ENCODE results near the gene RFPL2.
A peak's percentile ranks its signal among the peaks of the same experiment; 100 is the strongest.

The RFPL2 gene

DNA sequence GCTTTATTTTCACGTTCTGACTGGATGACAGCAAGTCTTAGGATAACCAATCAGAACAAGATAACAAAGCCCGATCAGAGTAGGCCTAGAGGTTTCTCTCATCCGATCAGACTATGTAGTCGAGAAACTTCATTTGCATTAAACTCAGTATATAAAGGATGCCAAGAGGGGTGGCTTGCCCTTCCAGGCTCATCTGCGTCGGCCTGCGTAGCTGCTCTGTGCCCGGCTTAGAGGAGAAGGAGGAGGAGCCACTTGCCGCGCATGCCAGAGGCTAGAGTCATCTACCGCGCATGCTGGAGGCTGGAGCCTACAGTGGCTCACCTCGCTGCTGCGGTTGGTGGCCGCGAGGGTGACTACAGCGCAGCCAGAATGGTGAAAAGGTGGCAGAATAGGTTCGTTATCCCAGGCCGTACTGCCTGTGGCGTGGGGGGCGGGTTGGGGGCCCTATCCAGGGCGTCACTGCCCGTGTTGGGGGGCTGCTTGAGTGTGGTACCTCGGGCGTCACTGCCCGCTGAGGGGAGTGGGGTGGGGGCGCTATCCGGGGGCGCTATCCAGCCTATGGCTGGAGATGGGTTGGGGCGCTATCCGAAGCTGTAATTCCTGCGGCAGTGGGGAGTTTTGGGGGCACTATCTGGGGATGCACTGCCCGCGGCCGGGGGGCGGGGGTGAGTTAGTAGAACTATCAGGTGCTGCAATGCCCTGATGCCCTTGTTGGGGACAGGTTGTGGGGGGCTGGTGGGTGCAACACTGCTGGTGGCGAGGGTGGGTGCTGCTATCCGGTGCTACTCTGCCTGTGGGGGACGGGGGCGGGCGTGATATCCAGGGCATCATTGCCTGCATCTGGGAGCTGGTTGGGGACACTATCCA is at the start of gene RFPL2:
TSS of gene RFPL2 (minus strand) at position 218 of the 867 bp plus-strand sequence. CDS start 2,622 bp downstream, outside the sequence.
- DNase-seq: no peak

GRCh38 chr22:32249231-32249630 is 44.4 kb upstream of the RFPL2 start:
- no peak for DNase-seq

DNA sequence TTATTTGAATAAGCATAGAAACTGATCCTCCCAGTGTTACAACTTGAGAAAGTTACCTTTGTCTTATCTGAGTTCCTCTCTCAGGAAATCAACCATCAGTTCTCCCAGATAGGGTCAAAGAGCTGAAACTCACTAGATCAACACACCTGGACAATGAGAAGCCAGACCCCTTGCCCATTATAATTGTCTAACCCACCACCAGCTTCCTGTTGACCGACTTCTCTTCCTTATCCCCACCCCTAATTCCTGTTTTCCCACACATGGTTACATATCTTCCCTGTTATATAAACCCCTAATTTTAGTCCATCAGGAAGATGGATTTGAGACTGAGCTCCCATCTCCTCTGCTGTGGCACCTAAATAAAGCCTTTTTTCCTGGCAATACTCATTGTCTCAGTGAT is 43.4 kb upstream of the RFPL2 start:
- DNase-seq: no peak

DNA sequence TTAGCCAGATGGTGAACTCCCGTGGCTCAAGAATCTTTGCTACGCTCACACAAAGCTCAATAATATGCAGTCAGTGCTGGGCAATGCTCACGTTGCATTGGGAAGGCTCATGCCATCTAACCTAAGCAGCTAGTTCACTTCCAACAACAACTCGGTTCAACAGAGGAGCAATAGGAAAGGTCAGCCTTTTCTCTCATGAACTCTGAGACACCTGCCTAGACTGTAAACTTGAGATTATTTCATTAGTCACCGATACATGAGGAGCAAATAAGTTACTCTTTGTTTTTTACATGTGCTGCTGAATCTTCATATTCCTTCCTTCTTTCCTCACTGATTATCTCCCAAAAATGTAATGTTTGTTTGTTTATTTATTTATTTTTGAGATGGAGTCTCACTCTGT is 41.3 kb upstream of the RFPL2 start:
- DNase-seq: no peak

DNA sequence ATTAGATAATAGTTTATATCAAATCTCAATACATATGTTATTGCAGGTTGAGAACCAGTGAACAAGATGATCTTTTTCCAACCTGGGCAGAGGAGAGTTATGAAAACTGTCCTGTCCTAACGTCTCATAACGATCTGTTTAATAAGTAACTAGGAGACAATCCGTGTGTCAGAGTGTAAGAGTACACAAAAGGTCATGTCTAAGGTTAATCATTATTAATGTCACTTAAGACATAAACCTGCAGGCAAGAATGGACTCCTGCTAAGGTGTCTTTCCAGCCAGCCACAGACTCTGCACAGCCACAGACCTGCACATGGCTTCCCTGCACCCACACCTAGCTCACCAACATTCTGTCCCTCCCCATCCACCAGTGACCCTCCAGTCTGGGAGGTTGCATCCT is 40.2 kb upstream of the RFPL2 start:
- DNase-seq: no peak

DNA sequence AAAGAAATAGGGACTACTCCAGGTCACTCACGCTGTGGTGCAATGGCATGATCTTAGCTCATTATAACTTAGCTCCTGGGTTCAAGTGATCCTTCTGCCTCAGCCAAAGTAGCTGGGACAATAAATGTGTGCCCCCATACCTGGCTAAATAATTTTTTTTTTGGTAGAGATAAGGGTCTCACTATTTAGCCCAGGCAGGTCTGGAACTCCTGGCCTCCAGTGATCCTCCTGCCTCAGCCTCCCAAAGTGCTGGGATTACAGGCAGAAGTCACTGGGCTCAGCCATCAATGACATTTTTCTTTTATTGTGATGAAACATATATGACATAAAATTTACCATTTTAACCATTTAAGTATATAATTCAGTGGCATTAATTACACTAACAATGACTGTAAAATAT is 39.7 kb upstream of the RFPL2 start:
- no peak for DNase-seq

GRCh38 chr22:32240461-32240860 is 35.6 kb upstream of the RFPL2 start:
- DNase-seq: no peak

GRCh38 chr22:32237906-32238305 is 33.0 kb upstream of the RFPL2 start:
- DNase-seq: no peak

- DNase-seq: no peak
Observed at GRCh38 chr22:32236970-32237369, 32.1 kb upstream of the RFPL2 start.

GRCh38 chr22:32233091-32233490 is 28.2 kb upstream of the RFPL2 start:
- no peak for DNase-seq

GRCh38 chr22:32232191-32232830 is 27.4 kb upstream of the RFPL2 start:
- DNase-seq: peak; percentile 23

GRCh38 chr22:32226326-32227104 is 21.6 kb upstream of the RFPL2 start:
- peak; percentile 77 for DNase-seq

GRCh38 chr22:32222991-32223390 is 18.1 kb upstream of the RFPL2 start:
- no peak for DNase-seq

- peak; percentile 88 for DNase-seq
Observed at GRCh38 chr22:32219026-32219425, 14.2 kb upstream of the RFPL2 start.

- DNase-seq: peak; percentile 89
Observed at GRCh38 chr22:32218470-32218869, 13.6 kb upstream of the RFPL2 start.

- DNase-seq: no peak
Observed at GRCh38 chr22:32217465-32217864, 12.6 kb upstream of the RFPL2 start.

DNA sequence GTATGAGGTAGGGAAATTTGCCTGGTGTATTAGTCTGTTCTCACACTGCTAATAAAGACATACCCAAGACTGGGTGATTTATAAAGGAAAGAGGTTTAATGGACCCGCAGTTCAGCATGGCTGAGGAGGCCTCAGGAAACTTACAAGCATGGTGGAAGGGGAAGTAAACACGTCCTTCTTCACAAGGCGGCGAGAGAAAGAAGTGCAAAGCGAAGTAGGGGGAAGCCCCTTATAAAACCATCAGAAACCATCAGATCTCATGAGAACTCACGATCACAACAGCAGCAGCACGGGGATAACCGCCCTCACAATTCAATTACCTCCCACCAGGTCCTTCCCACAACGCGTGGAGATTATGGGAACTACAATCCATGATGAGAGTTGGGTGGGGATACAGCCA is 12.0 kb upstream of the RFPL2 start:
- peak; percentile 17 for DNase-seq

DNA sequence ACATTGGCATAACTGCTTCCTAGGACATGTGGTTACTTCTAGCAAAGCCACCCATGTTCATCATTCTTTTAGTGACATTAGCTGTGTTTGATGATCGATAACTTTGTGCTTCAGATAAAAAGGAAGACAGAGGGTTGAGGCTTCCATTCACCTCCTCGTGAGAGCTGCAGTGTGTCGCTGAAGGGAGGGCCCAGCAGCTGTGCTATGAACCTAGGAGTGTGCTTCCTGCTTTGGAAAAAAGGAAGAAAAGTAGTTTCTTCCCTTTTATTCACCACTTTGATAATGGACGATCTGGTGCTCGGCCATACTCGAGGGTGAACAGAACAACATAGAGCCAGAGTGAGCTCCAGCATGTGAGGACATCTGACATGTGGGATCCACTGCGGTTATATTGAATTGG is 6.1 kb upstream of the RFPL2 start:
- DNase-seq: peak; percentile 32

DNA sequence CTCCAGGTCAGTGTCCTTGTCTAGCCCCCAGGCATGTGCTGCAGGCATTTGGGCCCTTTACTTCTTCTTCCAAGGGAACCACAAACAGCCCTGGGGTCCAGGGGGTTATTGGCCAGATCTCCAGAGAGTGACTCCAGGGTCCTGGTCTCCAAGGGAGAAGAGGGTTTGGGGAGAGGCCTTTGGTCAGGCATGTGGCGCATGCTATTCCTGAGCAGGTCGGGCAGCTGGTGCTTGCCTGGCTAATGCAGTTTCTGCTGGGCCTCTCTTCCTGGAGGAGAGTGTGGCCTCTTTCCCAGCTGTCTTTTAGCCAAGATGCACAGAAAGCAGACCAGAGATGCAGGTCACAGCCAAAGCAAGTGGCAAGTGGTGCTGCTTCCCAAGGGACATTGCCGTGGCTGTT is 3.8 kb upstream of the RFPL2 start:
- DNase-seq: no peak

DNA sequence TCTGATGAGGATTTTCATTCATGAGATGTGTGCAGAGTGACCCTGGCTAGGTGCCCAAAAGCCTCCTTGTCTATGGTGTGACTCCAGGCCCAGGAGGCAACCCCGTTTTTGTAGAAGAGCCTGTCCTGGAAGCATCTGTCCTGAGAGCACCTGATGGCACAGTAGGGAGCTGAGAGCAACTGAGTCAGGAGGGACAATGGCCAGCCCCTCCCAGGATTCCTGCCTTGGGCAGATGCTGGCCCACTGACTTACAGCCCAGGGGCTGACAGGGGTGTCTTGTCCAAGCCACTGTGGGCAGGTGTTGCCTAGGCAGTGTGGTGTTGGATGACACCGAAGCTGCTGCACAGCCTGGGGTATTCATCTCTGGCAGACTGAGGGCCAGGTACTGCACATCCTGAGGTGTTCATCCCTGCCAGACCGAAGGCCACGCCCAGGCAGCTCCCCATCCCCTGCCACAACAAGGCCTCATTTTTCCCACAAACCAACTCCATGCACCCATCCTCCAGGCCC is 3.2 kb upstream of the RFPL2 start:
- no peak for DNase-seq

DNA sequence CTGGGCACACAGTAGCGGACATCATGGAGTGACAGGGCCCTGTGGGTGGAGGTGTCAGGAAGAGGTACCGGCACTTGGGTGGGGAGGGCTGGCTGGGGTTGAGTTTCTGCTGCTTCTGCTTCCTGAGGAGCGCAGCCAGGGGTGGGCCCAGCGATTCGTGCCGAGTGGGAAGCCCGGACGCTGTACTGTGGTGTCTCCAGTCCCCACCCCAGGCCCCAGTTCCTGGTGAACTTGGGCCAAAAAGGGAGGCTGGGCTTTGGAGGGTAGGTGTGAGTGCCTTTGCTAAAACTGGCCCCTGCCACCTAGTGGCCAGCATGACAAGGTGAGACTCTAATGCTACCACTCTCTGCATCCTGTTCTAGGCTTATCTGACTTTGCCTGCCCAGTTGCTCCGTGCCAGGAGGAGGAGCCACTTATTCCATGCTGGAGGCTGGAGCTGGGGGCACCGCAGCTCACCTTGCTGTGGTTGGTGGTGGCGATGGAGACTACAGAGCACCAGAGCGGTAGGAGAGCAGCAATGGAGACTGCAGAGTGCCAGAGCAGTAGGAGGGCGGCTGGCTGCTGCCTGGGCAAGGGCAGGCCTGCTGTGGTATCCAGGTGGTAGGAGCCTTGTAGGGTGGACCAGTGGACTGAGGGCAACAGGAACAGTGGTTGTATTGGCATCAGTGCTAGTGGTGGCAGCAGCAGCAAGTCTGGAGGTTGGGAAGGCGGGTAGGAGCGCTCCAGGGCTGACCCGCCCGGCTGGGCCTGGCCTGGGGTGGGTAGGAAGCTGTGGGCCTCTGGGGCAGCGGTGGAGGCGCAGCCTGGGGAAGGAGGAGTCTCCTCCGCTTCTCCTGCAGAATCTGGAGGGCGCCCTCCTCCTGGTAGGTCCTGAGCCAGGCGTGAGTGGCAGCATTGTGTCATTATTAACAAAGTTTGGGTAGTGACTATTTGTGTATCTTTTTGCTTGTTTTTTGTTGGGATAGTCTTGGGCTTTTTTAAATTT is 2.2 kb upstream of the RFPL2 start:
- DNase-seq: peak; percentile 42

Data from suppressor macrophage treated with lipopolysaccharide for 4 hours (primary cell).